ENCODE measurements around the gene ZFAND3.

- TF ChIP-seq, protein P1, sequence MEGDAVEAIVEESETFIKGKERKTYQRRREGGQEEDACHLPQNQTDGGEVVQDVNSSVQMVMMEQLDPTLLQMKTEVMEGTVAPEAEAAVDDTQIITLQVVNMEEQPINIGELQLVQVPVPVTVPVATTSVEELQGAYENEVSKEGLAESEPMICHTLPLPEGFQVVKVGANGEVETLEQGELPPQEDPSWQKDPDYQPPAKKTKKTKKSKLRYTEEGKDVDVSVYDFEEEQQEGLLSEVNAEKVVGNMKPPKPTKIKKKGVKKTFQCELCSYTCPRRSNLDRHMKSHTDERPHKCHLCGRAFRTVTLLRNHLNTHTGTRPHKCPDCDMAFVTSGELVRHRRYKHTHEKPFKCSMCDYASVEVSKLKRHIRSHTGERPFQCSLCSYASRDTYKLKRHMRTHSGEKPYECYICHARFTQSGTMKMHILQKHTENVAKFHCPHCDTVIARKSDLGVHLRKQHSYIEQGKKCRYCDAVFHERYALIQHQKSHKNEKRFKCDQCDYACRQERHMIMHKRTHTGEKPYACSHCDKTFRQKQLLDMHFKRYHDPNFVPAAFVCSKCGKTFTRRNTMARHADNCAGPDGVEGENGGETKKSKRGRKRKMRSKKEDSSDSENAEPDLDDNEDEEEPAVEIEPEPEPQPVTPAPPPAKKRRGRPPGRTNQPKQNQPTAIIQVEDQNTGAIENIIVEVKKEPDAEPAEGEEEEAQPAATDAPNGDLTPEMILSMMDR (IDR thresholded peaks at IDR 0.05) = no peak
- TF ChIP-seq POLR2A (IDR thresholded peaks at IDR 0.05) = no peak
Observed at GRCh38 chr6:38092964-38093363, 273.4 kb downstream of the ZFAND3 start.

Measured in adrenal gland (tissue), 5 donors.